Liver (tissue), 3 donors: ENCODE data around the gene NRROS.

ENCODE experiments used
- ATF3 ChIP-seq: IDR thresholded peaks from 2 replicates; pipeline ENCODE4 v1.6.1; 2016; ENCODE audit warnings: antibody characterized with exemption
- CTCF ChIP-seq: fragments of 150-350 bp; IDR thresholded peaks from 2 replicates; pipeline ENCODE4 v1.5.1; 2017; ENCODE audit warnings: improper control_type of control experiment, low read depth, low read length; ENCODE audit not compliant: missing input control
- HNF4G ChIP-seq: IDR thresholded peaks from 2 replicates; pipeline ENCODE4 v1.6.1; 2016; ENCODE audit warnings: antibody characterized with exemption
- JUND ChIP-seq, 2 donors: IDR thresholded peaks; 2 replicates each; pipeline ENCODE4 v1.6.1; 2016; ENCODE audit warnings: antibody characterized with exemption in 2 of 2
- TAF1 ChIP-seq: conservative IDR thresholded peaks from 2 replicates; pipeline ENCODE4 v1.6.1; 2016; ENCODE audit warnings: antibody characterized with exemption, mild to moderate bottlenecking
- TF ChIP-seq, protein P1 (sequence below): IDR thresholded peaks from 2 replicates; pipeline ENCODE4 v1.6.1; 2016; ENCODE audit warnings: antibody characterized with exemption
- donor health status: healthy.
- donor health status: healthy.

GRCh38 chr3:196624067-196624790 lies 15.3 kb upstream of the NRROS start:
- TF ChIP-seq CTCF (no peak), TAF1 (no peak), ATF3 (no peak), HNF4G (no peak), JUND (IDR thresholded peaks at IDR 0.05) (no peak)
- TF ChIP-seq, protein P1, sequence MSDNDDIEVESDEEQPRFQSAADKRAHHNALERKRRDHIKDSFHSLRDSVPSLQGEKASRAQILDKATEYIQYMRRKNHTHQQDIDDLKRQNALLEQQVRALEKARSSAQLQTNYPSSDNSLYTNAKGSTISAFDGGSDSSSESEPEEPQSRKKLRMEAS = no peak
